NB4 (cell line): ENCODE measurements around the gene TMEM63B.

ENCODE experiments used
- DNase-seq: peaks from one replicate; pipeline ENCODE4 v3.0.0; 2010; ENCODE audit warnings: low read depth
- H3K4me3 ChIP-seq: one replicate; pipeline ENCODE4 v1.5.1; 2011; ENCODE audit warnings: mild to moderate bottlenecking, low read depth, low read length, moderate library complexity
- MAX ChIP-seq: IDR thresholded peaks from 2 replicates; pipeline ENCODE4 v1.6.1; 2011; ENCODE audit warnings: low read depth, low read length
- MYC ChIP-seq: IDR thresholded peaks from 2 replicates; pipeline ENCODE4 v1.6.1; 2011; ENCODE audit warnings: low read depth, low read length
- POLR2A ChIP-seq: IDR thresholded peaks from 2 replicates; pipeline ENCODE4 v1.6.1; 2011; ENCODE audit warnings: mild to moderate bottlenecking; ENCODE audit not compliant: insufficient read length; ENCODE audit errors: extremely low read depth
- TF ChIP-seq, protein P1 (sequence below): IDR thresholded peaks from one replicate; pipeline ENCODE4 v1.5.1; 2012; ENCODE audit warnings: low read depth, low read length

TMEM63B gene

GRCh38 chr6:44119704-44120262 is 7.6 kb upstream of the TMEM63B start:
- no peak overlapping the region for H3K4me3 ChIP-seq
- TF ChIP-seq, protein P1, sequence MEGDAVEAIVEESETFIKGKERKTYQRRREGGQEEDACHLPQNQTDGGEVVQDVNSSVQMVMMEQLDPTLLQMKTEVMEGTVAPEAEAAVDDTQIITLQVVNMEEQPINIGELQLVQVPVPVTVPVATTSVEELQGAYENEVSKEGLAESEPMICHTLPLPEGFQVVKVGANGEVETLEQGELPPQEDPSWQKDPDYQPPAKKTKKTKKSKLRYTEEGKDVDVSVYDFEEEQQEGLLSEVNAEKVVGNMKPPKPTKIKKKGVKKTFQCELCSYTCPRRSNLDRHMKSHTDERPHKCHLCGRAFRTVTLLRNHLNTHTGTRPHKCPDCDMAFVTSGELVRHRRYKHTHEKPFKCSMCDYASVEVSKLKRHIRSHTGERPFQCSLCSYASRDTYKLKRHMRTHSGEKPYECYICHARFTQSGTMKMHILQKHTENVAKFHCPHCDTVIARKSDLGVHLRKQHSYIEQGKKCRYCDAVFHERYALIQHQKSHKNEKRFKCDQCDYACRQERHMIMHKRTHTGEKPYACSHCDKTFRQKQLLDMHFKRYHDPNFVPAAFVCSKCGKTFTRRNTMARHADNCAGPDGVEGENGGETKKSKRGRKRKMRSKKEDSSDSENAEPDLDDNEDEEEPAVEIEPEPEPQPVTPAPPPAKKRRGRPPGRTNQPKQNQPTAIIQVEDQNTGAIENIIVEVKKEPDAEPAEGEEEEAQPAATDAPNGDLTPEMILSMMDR: no peak
- TF ChIP-seq MAX: no peak
- TF ChIP-seq MYC: no peak
- TF ChIP-seq POLR2A: no peak
- DNase-seq: no peak

- DNase-seq: no peak
- no peak overlapping the region for H3K4me3 ChIP-seq
- TF ChIP-seq MAX: no peak
- no peak for TF ChIP-seq POLR2A
- TF ChIP-seq, protein P1: no peak
- TF ChIP-seq MYC: no peak
Measured at GRCh38 chr6:44120692-44121443, 6.5 kb upstream of the TMEM63B start.

- H3K4me3 ChIP-seq: no peak overlapping the region
- TF ChIP-seq POLR2A (no peak), MYC (no peak), MAX (no peak)
- TF ChIP-seq, protein P1: no peak
- peak; percentile 59 for DNase-seq
Measured at GRCh38 chr6:44122801-44123200, 4.6 kb upstream of the TMEM63B start.

DNA sequence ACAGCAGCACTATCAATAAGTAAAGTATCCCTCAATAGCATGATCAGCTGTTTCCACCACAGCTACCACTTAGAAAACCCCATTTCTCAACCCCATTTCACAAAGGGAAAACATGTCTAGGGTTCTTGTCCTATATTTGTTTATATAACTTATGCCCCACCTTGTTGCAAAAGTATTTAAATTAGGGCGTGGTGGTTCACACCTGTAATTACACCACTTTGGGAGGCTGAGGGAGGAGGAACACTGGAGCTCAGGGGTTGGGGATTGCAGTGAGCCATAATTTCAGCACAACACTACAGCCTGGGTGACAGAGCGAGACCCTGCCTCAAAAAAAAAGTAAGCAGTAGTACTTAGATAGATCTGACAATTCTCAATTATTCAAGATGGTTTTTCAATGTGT is 3.8 kb upstream of the TMEM63B start:
- H3K4me3 ChIP-seq: no peak overlapping the region

DNA sequence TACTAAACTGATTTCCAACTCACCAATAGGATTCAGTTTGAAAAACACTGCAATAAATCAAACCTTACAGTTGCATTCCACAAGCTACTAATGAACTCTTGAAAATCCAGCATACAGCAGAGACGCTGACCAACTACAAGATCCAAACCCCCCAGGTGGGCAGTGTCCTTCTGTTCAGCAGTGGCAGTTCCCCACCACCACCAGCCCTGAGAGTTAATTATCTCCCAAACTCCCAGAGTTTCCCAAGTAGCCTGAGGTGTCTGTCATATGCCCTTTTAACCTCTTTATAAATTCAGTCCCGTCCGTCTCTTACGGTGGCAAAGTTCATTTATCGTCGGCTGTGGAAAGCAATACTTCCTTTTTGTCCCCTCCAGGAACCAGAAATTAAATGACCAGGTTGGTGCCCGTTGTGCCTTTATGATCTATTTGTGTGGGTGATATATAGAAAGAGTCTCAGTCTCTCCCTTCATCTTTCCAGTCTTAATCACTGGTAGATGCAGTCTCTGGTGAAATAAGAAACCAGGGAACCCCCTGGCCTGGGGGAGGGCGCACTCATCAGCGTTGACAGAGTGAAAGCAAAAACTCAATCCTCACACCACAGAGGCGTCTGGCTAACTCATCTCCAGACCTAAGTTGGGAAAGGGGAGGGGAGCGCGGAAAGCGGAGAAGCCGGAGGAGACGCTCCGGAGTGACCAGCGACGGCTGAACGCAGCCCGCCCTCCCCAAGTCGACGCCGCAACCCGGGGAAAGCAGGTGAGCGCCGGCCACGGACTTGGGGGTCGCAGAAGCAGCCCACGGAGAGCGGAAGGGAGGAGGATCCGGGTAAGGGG is 819 bp upstream of the TMEM63B start:
- DNase-seq: peak; percentile 74
- TF ChIP-seq POLR2A: no peak
- TF ChIP-seq MAX: no peak
- TF ChIP-seq MYC: no peak
- TF ChIP-seq, protein P1: no peak
- peak overlapping the region; percentile 87 for H3K4me3 ChIP-seq

More for the DNA sequence above, 3.8 kb upstream of the TMEM63B start:
- TF ChIP-seq MYC (no peak), MAX (no peak), POLR2A (no peak)
- TF ChIP-seq, protein P1: no peak
- DNase-seq: no peak
